G401.6 (cell line): ENCODE results near the gene TENM4.

Source experiments
- FAIRE-seq: peaks from 2 replicates; lab custom pipeline; 2012; peaks lifted over from hg19 to GRCh38; lab: Jason Lieb, UNC

Gene TENM4

GRCh38 chr11:78773077-78773476, 667.8 kb downstream of the TENM4 start:
- no peak for FAIRE-seq

DNA sequence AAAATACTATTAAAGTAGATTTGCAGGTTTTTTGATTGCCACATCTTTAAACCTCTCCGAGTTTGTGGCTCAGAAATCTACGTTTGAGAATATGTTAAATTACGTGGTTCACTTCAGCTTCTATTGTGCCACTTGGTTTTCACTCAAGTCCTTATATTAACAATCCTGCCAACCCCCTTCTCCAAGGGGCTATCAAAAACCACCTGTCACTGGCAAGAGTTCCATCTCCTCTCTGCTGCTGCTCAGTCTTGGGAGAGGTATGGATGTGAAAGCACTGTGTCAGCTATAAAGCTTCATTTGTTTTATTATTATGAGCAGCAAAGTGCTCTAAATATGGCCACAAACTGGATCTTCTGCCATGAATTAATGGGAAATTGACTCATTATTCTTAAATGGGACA, 668.6 kb downstream of the TENM4 start:
- no peak for FAIRE-seq

DNA sequence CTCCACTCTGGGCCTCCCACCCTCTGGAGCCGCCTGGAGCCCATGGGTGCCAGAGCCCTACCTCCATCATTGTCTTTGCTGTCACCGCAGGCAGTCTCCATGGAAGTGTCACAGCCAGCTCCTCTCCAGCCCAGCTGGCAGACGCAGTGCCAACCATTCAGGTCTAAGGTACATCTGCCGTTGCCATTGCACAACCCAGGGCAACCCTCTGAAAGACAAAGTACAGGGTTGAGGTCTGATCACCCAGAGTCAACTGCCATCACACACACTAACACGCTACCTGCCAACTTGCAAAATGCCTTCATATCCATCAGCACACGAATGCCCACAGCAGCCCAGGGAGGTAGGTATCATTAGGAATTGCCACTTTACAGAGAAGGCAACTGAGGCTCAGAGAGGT, 669.9 kb downstream of the TENM4 start:
- FAIRE-seq: no peak

DNA sequence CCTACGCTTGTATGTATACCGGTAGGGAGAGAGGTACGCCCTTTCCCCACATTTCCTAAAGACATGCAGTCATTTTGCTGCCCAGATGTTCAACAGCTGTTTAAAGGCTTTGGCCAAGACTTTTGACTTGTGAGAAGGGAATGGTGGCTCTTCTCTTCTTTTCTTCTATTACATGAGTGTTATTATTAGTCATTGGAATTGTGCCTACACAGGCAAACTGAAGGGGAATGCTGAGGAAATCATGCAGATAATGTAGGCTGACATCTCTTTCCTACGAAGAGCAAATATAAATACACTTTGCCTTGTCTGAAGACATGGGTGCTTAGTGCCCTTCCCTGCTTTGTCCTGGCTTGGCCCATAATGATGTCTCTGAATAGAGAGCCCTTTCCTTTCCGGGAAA, 671.9 kb downstream of the TENM4 start:
- FAIRE-seq: no peak

DNA sequence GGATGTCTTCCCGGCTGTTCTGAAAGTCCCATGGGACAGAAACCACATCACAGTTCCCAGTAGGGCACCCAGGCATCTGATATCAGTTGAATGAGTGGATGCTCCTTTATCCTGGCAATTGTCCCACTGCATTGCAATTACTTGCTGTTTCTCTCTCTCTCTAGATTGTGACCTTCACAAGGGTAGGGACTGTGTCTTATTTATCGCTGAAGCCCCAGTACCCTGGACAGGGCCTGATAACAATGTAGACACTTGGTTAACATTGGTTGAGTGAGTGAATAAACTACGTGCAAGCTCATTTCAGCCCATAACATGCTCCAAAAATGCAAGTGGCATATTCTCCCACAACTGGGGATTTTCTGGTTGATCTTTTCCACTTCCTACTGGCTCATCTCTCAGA, 672.5 kb downstream of the TENM4 start:
- FAIRE-seq: no peak

DNA sequence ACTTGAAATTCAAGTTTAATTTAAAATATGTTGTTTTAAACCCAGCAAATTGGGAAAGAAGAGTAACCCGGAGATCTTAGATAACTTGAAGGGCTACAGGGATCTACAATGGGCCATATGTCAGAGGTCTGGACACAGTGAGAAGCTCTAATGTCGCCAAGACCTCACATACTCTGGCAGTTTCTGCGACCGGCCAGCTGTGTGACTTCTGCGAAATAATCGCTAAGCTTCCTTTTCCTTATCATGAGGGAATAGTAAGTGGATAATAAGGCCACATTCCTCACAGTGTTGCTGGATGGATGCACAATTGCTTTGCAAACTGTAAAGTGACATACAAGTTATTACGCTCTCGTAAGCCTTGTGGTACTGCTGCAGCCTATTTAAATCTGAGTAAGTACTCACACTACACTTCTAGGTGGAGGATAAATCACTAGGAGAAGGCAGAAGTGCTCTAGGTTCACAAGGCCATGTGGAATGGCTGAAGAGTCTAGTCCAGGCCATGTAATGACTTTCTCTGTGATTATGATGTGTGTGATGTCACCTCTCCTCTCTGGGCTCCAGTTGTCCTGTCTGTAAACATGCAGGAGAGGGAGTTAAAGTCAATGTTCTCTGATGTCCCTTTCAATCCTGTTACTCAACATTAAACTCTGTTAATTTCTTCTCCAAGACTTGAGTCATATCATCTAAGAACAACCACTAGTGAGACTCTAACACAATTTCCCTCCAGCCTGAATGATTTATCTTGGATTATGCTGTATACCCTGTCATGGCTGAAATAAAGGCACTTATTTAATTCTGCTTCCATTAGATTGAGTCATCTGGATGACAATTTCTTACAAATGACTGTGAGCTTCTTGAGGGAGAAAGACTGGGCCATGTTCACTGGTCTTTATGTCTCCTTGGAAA, 673.5 kb downstream of the TENM4 start:
- FAIRE-seq: no peak

DNA sequence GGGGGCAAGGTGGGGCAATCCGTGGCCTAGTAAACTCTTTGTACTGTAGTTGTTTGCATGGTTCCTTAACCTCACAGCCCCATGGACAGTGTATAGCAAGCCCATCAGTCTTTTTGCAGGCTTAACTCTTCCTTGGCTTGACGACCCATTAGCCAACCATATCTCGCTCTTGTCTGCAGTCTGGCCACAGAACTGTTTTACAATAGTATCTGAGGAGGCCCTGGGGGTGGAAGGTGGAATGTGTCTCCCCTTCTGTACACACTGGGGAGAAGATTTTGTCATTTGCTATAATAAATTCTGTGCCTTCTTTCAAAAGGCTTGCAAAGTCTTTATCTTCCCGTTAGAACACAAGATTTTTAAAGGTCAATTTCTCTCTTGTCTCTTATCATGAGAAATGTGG, 675.9 kb downstream of the TENM4 start:
- FAIRE-seq: no peak

- FAIRE-seq: no peak
These were observed 677.2 kb downstream of the TENM4 start for GRCh38 chr11:78763664-78764063.

- no peak for FAIRE-seq
These were observed 678.7 kb downstream of the TENM4 start for GRCh38 chr11:78762105-78762504.

DNA sequence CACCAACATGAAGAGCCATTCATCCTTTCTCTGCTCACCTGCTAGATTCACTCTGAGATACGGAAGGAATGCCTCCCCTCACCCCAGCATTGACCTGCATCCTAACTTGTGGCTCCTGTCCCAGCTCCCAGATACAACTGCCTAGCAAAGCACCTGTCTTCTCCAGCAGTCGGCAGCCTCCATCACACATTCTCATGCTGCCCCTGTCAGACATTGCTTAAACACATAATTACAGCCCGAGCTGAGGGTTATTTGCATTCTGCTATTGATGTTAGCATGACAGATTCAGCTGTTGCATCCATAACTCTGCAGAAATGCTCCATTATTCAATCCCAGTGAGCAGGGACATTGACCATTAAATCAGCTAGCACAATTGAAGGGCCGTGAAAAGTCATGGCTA, 681.8 kb downstream of the TENM4 start:
- no peak for FAIRE-seq

GRCh38 chr11:78753297-78753696, 687.5 kb downstream of the TENM4 start:
- no peak for FAIRE-seq

DNA sequence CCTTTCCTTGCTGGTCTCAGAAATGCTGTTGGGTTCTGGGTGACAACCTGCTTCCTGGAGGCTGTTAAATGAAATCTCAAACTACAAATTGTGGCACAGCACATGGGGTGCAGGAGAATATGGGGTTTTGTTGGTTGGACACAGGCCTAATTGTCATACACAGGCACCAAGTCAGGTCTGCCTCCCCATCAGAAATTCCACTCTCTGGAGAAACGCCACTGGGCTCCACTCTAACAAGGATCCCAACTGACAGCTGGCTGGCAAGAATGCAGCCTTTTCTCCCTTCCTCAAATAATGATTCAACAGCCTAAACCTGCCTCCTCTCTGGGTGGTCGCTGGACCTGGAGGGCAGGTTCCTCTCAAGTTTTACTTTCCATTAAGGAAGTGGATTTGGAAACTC, 688.3 kb downstream of the TENM4 start:
- no peak for FAIRE-seq

GRCh38 chr11:78748918-78749690, 691.7 kb downstream of the TENM4 start:
- no peak for FAIRE-seq

GRCh38 chr11:78744949-78745348, 695.9 kb downstream of the TENM4 start:
- FAIRE-seq: no peak

- no peak for FAIRE-seq
These were observed 696.6 kb downstream of the TENM4 start for GRCh38 chr11:78744202-78744601.

- FAIRE-seq: no peak
These were observed 698.4 kb downstream of the TENM4 start for GRCh38 chr11:78742430-78742829.

DNA sequence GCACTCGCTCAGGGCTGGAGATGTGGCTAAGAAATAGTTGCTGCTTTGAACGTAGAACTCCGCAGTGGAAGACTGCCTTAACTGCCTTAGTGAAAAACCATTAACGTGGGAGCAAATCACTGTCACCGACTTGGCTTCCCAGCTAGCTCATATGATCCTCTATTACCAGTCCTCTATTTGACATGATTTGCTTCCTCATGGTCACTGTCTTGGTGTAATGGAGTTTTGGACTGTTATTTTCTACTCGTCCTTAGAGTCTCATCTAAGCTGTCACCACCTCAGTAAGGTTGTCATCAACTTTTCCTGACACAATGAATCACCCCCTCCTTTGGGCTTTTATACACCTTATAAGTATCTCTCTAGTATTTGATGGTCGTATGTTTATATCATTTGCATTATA, 699.1 kb downstream of the TENM4 start:
- no peak for FAIRE-seq

GRCh38 chr11:78740199-78741071, 700.4 kb downstream of the TENM4 start:
- FAIRE-seq: no peak

- no peak for FAIRE-seq
These were observed 702.9 kb downstream of the TENM4 start for GRCh38 chr11:78737891-78738290.

GRCh38 chr11:78737301-78737700, 703.5 kb downstream of the TENM4 start:
- no peak for FAIRE-seq

DNA sequence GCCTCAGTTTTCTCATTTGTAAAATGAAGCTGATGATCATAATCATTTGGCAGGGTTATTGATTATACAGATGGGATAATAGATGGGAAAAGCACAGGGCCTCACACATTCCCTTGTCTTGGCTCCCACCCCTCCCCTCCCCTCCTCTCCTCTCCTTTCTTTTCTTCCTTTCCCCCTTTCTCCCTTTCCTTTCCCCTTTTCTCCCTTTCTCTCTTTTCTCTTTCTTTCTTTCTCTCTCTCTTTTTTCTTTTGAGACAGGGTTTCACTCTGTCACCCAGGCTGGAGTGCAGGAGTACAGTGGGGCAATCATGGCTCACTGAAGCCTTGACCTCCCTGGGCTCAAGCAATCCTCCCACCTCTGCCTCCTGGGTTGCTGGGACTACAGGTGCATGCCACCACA, 705.1 kb downstream of the TENM4 start:
- FAIRE-seq: no peak

GRCh38 chr11:78733031-78733430, 707.8 kb downstream of the TENM4 start:
- FAIRE-seq: no peak

DNA sequence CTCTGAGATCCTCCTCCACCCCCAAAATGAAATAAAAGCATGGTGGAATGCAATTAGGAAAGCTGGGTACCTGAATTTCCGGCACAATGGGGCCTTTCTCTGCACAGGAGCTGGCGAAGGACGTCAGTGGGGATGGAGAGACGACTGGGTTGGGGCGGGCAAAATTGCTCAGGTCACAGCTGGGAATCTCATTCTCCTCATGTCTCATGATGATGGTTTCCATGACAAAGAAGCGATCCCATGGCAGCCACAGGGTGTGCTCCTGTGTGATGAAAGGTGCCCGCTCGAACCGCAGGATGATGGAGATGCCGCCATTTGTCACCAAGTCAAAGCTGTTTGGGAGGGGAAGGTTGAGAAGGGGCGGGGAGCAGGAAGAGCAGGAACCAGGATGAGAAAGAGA, 708.6 kb downstream of the TENM4 start:
- FAIRE-seq: no peak
